Activated CD4-positive, alpha-beta T cell treated with anti-CD3 and anti-CD28 coated beads for 36 hours (primary cell): ENCODE results near the gene CRISPLD2. TPM values are rescaled to one million over a fixed set of nuclear protein-coding genes. Genes with fewer than 3 reads are reported as not detected.

Experiments used
- ATAC-seq: fragments of 200-7000 bp; cut with Tn5 transposase; one replicate; pipeline ENCODE4 v1.10.0; 2021; ENCODE audit warnings: mild to moderate bottlenecking, moderate library complexity
- CTCF ChIA-PET: fragments of 350-600 bp; sonication (Branson Sonifier 250); formaldehyde crosslinking; loops from one replicate; lab custom pipeline; 2021; ENCODE audit warnings: antibody characterized with exemption; lab: Charles Lee
- POLR2A ChIA-PET: fragments of 350-600 bp; sonication (Branson Sonifier 250); formaldehyde crosslinking; loops from one replicate; lab custom pipeline; 2021; ENCODE audit warnings: antibody characterized with exemption, inconsistent platforms; lab: Charles Lee
- DNase-seq: peaks from one replicate; pipeline ENCODE4 v3.0.0-alpha.2; 2020
- H3K27ac Mint-ChIP-seq: one replicate; pipeline ENCODE4 v1.8.0; 2021; ENCODE audit warnings: mixed read lengths
- H3K27me3 Mint-ChIP-seq: one replicate; pipeline ENCODE4 v1.8.0; 2021; ENCODE audit warnings: mixed read lengths
- H3K36me3 Mint-ChIP-seq: one replicate; pipeline ENCODE4 v1.8.0; 2021; ENCODE audit warnings: low read depth, mixed read lengths
- H3K4me1 Mint-ChIP-seq: one replicate; pipeline ENCODE4 v1.8.0; 2021; ENCODE audit warnings: mixed read lengths
- H3K4me3 Mint-ChIP-seq: one replicate; pipeline ENCODE4 v1.8.0; 2021; ENCODE audit warnings: mild to moderate bottlenecking, moderate library complexity, mixed read lengths
- H3K9me3 Mint-ChIP-seq: one replicate; pipeline ENCODE4 v1.8.0; 2021; ENCODE audit warnings: low read depth, mixed read lengths
- intact Hi-C, 2 experiments: fragments of 100-400 bp; cut with DNase I in 1 of 2; cut with micrococcal nuclease in 1 of 2; formaldehyde crosslinking; loops; one replicate each; pipeline versions ENCODE4 v1.14.2 to v1.15.1; 2022 to 2024; cut with DNase I, micrococcal nuclease
- total RNA-seq, 2 experiments: library from RNA; stranded (reverse); gene quantifications; one replicate each; pipeline ENCODE4 v1.2.3, GENCODE V29; 2021

Gene CRISPLD2
- total RNA-seq, 2 experiments from 2014 or later, result 0.05 to 0.11 TPM

DNA sequence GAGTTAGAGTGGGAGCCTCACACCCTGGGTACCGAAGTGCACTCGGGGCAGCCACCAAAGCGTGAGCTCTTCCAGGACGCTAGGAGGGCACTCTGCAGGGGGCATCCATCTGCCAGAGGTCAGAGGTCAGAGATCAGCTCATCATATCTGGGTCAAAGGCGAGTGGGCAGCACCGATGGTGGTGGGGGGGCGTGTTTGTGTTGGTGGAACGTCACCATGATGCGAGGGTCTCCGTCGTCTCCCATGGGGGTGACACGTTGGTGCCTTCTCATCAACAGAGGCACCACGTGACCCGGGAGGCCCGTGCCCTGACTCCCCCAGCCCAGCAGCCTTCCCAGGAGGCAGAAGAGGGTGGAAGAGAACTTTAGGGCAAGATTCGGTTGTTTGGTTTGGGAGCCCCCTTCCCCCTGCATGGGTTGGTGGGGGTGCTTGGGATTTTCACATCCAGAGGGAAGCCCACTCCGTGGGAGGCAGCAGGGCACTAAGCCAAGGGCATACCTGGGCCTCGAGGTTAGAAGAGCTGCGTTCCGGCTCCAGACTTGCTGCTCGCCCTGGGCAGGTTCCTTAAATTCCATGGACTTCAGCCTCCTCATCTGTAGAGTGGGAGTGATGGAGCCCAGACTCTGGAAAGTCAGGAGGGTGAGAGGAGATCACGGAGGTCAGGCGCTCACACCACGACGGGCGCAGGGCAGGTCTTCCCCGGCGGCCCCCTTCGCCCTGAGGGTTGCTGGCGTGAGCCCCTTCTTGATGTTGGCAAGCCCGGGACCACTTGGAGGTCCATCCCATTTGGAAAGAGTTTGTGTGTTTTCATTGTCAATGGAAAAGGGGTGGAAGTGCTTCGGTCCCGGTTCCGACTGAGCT, 14.0 kb downstream of the CRISPLD2 start:
- H3K27me3 Mint-ChIP-seq, result no peaks in the 10 kb centered on the region
- ATAC-seq (no peak), DNase-seq (no peak)
- CTCF ChIA-PET, result interaction anchor here (0.6 to 1.2 kb wide), 2 partner anchors 9 to 80 kb away, joined by 3 to 6 read pairs; no protein-coding TSS in a partner anchor
- H3K4me1 Mint-ChIP-seq, result no peaks in the 10 kb centered on the region
- intact Hi-C loops, result no loop called here
- POLR2A ChIA-PET, result no interaction called here
- no peak overlapping the region for H3K27ac Mint-ChIP-seq
- H3K4me3 Mint-ChIP-seq, result no peak overlapping the region
- no peaks in the 10 kb centered on the region for H3K36me3 Mint-ChIP-seq
- no peaks in the 10 kb centered on the region for H3K9me3 Mint-ChIP-seq

DNA sequence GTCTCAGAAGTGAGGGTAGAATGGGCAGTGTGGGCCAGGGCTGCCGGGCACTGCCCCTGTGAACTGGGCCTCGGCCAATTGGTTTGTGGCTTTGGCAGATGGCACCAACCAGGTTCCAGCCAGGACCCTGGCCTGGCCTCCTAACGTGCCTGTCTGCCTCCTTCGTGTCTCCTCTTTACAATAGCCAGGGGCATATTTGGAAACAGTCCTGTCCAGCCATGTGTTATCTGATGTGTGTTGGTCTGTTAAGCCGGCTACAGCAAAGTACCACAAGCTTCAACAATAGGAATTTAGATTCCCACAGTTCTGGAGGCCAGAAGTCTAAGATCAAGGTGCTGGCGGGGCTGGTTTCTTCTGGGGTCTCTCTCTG, 14.6 kb downstream of the CRISPLD2 start:
- Mint-ChIP-seq H3K36me3 (no peaks in the 10 kb centered on the region), H3K27me3 (no peaks in the 10 kb centered on the region), H3K27ac (no peak overlapping the region), H3K9me3 (no peaks in the 10 kb centered on the region), H3K4me3 (no peak overlapping the region), H3K4me1 (no peaks in the 10 kb centered on the region)
- POLR2A ChIA-PET, result no interaction called here
- DNase-seq, result no peak
- intact Hi-C loops, result no loop called here
- CTCF ChIA-PET, result interaction anchor here (0.6 kb wide), 1 partner anchor 9 kb away, joined by 3 read pairs; no protein-coding TSS in a partner anchor
- no peak for ATAC-seq

DNA sequence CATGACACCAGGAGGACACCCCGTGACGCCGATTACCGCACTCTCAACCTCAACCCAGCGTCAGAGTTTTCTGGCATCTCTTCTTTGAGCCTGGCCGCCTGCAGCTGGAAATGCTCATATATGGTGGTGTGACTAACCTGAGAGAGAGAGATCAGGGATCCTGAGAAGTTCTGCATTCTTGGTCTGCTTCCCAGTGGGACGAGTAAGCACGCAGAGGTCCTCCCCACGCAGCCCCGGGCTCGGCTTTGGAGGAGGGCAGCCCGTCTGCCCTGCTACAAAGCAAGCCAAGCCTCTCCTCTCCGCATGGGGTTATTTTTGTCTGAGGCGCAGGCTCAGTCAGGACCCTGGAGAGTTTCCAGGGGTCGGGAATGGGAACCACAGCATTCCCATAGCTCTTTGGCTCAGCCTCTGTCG, 16.5 kb downstream of the CRISPLD2 start:
- ChIA-PET CTCF (no interaction called here), POLR2A (no interaction called here)
- Mint-ChIP-seq H3K27me3 (peaks cover 9% of the 10 kb centered on the region), H3K36me3 (no peaks in the 10 kb centered on the region), H3K9me3 (no peaks in the 10 kb centered on the region), H3K27ac (no peak overlapping the region), H3K4me3 (no peak overlapping the region), H3K4me1 (no peaks in the 10 kb centered on the region)
- ATAC-seq, result no peak
- intact Hi-C loops, result no loop called here
- no peak for DNase-seq

DNA sequence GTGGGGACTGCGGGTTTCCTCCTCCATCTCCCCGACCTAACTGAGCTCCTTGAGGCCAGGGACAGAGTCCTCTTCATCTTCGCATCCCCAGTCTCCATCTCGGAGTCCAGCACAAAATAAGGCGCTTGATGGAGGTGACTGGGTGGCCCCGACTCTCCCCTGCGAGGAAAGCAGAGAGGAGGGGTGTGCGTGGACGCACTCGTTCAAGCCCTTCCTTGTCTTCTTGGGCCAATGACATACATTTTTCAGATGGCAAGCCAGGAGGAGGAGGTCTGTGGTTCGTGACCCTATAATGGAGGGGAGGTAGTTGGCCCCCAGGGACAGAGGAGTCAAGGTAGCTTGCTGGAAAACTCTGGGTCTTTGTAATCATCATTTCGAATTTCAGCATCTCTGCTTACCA, 17.2 kb downstream of the CRISPLD2 start:
- Mint-ChIP-seq H3K27ac (no peak overlapping the region), H3K27me3 (peaks cover 11% of the 10 kb centered on the region), H3K36me3 (no peaks in the 10 kb centered on the region), H3K9me3 (no peaks in the 10 kb centered on the region), H3K4me1 (peaks cover 2% of the 10 kb centered on the region), H3K4me3 (no peak overlapping the region)
- DNase-seq (no peak), ATAC-seq (no peak)
- intact Hi-C loops, result no loop called here
- POLR2A ChIA-PET, result no interaction called here
- CTCF ChIA-PET, result no interaction called here

DNA sequence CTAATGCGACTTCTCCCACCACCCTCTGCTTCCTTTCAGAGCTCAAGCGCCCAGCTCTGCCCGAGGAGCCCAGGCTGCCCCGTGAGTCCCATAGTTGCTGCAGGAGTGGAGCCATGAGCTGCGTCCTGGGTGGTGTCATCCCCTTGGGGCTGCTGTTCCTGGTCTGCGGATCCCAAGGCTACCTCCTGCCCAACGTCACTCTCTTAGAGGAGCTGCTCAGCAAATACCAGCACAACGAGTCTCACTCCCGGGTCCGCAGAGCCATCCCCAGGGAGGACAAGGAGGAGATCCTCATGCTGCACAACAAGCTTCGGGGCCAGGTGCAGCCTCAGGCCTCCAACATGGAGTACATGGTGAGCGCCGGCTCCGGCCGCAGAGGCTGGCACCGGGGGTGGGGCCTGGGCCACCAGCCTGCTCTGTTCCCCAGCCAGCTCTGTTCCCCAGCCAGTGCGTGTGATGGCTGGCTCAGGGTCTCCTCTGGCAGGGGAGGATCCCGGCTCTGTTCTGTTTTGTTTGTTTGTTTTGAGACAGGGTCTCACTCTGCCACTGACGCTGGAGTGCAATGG, 18.7 kb downstream of the CRISPLD2 start:
- ATAC-seq (no peak), DNase-seq (no peak)
- CTCF ChIA-PET, result interaction anchor here (0.6 kb wide), 1 partner anchor 132 kb away, joined by 4 read pairs; no protein-coding TSS in a partner anchor
- intact Hi-C loops, result no loop called here
- H3K36me3 Mint-ChIP-seq, result no peaks in the 10 kb centered on the region
- H3K27me3 Mint-ChIP-seq, result peaks cover 15% of the 10 kb centered on the region
- peaks cover 2% of the 10 kb centered on the region for H3K4me1 Mint-ChIP-seq
- H3K27ac Mint-ChIP-seq, result no peak overlapping the region
- H3K4me3 Mint-ChIP-seq, result no peak overlapping the region
- POLR2A ChIA-PET, result interaction anchor here (1.0 kb wide), 1 partner anchor 19 kb away, joined by 6 read pairs; the partner anchor contains the start of gene CRISPLD2
- no peaks in the 10 kb centered on the region for H3K9me3 Mint-ChIP-seq

DNA sequence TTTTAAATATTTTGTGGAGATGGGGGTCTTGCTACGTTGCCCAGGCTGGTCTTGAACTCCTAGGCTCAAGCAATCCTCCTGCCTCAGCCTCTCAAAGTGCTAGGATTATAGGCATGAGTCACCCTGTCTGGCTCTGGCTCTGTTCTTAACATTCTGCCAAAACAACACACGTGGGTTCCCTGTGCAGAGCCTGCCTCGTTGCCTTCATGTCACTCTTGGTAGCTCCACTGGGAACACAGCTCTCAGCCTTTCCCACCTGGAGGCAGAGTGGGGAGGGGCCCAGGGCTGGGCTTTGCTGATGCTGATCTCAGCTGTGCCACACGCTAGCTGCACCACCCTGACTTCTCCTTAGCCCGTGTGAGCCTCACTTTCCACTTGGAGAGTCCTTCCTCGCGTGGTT, 19.3 kb downstream of the CRISPLD2 start:
- Mint-ChIP-seq H3K4me3 (no peak overlapping the region), H3K9me3 (no peaks in the 10 kb centered on the region), H3K27ac (no peak overlapping the region), H3K27me3 (peaks cover 15% of the 10 kb centered on the region), H3K4me1 (peaks cover 2% of the 10 kb centered on the region), H3K36me3 (no peaks in the 10 kb centered on the region)
- CTCF ChIA-PET, result no interaction called here
- DNase-seq (no peak), ATAC-seq (no peak)
- POLR2A ChIA-PET, result no interaction called here
- intact Hi-C loops, result no loop called here

DNA sequence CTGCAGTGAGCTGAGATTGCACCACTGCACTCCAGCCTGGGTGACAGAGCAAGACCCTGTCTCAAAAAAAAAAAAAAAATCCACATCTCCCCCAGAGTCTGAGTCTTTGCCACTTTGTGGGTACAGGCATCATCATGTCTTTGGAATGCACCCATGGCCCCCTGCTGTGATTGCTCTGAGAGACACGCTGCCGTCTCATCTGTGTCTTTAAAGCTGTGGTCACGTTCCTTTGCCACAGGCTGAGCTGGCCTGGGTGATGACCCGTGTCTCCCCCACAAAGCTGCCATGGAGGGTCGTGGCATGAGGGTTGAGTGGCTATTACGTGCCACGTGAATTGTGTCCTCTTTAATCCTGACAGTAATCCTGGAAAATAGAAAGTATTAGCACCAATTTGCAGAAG, 20.2 kb downstream of the CRISPLD2 start:
- intact Hi-C loops, result no loop called here
- no peaks in the 10 kb centered on the region for H3K9me3 Mint-ChIP-seq
- H3K4me1 Mint-ChIP-seq, result peaks cover 2% of the 10 kb centered on the region
- H3K36me3 Mint-ChIP-seq, result no peaks in the 10 kb centered on the region
- ChIA-PET CTCF (interaction anchor here (0.8 kb wide), 1 partner anchor 86 kb away, joined by 3 read pairs; no protein-coding TSS in a partner anchor), POLR2A (no interaction called here)
- no peak overlapping the region for H3K27ac Mint-ChIP-seq
- DNase-seq (no peak), ATAC-seq (no peak)
- no peak overlapping the region for H3K4me3 Mint-ChIP-seq
- peaks cover 15% of the 10 kb centered on the region for H3K27me3 Mint-ChIP-seq

DNA sequence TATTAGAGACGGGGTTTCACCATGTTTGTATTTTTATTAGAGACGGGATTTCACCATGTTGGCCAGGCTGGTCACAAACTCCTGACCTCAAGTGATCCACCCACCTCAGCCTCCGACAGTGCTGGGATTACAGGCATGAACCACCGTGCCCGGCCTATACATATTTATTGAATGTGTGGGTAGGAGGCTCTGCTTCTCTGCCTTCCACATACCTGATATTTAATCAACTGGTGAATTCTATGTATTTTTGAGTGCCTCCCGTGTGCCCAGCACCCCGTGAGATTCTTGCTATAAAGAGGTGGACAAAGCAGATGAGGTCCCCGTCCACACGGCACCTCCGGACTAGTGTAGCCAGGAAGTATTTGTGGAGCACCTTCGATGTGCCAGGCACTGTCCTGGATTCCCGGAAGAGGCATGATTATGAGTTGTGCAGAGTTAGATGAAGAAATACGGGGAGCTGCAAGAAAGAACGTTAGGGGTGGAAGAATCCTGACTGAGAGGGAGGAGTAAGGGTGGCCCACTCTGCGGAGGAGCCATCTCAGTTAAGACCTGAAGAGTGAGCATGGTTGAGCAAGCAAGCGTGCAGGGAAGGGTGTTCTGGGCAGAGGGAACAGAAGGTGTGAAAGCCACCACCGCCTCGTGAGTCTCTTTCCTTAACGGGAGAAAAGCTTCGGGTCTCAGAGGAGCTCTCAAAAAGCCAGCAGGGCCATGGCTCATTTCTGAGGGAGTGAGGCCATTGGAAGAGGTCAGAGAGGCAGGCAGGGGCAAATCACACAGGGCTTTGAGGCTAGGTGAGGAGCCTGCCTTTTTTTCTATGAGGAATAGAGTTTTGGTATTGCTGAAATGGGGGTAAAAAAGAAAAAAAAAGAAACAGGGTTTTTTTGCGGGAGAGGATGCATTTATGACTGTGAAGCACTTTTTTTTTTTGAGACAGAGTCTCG, 21.2 kb downstream of the CRISPLD2 start:
- POLR2A ChIA-PET, result no interaction called here
- DNase-seq (no peak), ATAC-seq (no peak)
- H3K4me1 Mint-ChIP-seq, result peaks cover 2% of the 10 kb centered on the region
- H3K27ac Mint-ChIP-seq, result no peak overlapping the region
- H3K4me3 Mint-ChIP-seq, result no peak overlapping the region
- intact Hi-C loops, result no loop called here
- H3K36me3 Mint-ChIP-seq, result no peaks in the 10 kb centered on the region
- peaks cover 15% of the 10 kb centered on the region for H3K27me3 Mint-ChIP-seq
- no peaks in the 10 kb centered on the region for H3K9me3 Mint-ChIP-seq
- CTCF ChIA-PET, result interaction anchor here (0.8 kb wide), 1 partner anchor 87 kb away, joined by 3 read pairs; no protein-coding TSS in a partner anchor

DNA sequence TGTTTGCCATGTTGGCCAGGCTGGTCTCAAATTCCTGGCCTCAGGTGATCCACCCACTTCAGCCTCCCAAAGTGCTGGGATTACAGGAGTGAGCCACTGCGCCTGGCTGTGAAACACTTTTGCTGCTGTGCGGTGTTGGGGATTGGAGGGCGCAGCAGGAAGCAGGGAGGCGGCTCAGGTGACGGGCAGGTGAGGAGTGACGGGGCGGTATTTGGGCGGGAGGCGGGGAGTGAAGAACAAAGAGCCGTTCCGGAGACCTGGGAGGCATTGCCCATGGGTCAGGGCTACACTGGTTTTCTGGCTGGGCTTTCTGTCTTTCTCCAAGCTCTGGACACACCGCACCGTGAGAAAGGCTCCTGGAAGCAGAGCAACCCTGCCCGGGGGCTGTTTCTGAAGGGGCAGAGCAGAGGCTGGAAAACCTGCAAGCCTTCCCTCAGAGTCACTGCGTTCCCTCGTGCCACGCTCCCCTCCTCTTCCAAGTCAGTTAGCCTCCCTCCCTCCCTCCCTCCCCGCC, 22.1 kb downstream of the CRISPLD2 start:
- Mint-ChIP-seq H3K9me3 (no peaks in the 10 kb centered on the region), H3K4me1 (peaks cover 2% of the 10 kb centered on the region), H3K27me3 (peaks cover 20% of the 10 kb centered on the region), H3K36me3 (no peaks in the 10 kb centered on the region), H3K27ac (no peak overlapping the region), H3K4me3 (no peak overlapping the region)
- ATAC-seq (no peak), DNase-seq (no peak)
- ChIA-PET CTCF (interaction anchor here (1.5 kb wide), 1 partner anchor 113 kb away, joined by 3 read pairs; no protein-coding TSS in a partner anchor), POLR2A (no interaction called here)
- intact Hi-C loops, result no loop called here

DNA sequence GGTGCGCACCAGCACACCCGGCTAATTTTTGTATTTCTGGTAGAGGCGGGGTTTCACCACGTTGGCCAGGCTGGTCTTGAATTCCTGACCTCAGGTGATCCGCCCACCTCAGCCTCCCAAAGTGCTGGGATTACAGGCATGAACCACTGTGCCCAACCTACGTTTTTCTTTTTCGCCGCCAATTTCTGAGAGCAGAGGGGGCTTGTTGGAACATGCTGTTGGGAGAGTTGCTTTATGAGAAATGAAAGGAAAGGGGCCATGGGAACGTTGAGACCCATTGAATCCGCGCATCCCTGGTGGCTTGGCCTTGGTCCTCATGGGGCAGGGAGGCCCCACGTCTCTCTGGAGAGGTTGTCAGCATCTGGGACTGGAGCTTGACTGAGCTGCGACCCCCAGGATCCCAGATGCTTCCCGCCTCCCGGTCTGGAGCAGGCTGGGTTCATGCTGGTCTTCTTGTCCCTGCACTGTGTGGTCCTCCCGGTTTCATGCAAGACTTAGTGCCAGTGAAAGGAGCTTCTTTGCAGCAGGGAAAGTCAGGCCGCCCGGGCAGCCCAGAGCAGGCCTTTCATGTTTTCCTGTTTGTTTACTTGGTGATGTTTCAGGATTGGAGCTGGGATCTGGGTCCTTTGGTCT, 22.8 kb downstream of the CRISPLD2 start:
- CTCF ChIA-PET, result interaction anchor here (0.6 to 1.5 kb wide), 2 partner anchors 8 to 112 kb away, joined by 3 read pairs; no protein-coding TSS in a partner anchor
- H3K4me3 Mint-ChIP-seq, result no peak overlapping the region

More for the DNA sequence above, 22.8 kb downstream of the CRISPLD2 start:
- no peak for ATAC-seq
- intact Hi-C loops, result no loop called here
- peaks cover 21% of the 10 kb centered on the region for H3K27me3 Mint-ChIP-seq
- H3K9me3 Mint-ChIP-seq, result no peaks in the 10 kb centered on the region
- DNase-seq, result no peak
- H3K4me1 Mint-ChIP-seq, result peaks cover 2% of the 10 kb centered on the region
- POLR2A ChIA-PET, result no interaction called here
- no peak overlapping the region for H3K27ac Mint-ChIP-seq
- H3K36me3 Mint-ChIP-seq, result no peaks in the 10 kb centered on the region
